GM21723 (cell line): Measurements from ENCODE around the gene RAMP1.
"Not testable (repeated sequence)": the region's sequence is repeated elsewhere in the genome, so short reads cannot be mapped to it uniquely, and the experiment has no call there.

Source experiments
- ATAC-seq: cut with Tn5 transposase; IDR thresholded peaks from one replicate; pipeline ENCODE4 v1.9.1; 2021; ENCODE audit warnings: mild to moderate bottlenecking, moderate library complexity; ENCODE audit not compliant: unreplicated experiment

Gene RAMP1

DNA sequence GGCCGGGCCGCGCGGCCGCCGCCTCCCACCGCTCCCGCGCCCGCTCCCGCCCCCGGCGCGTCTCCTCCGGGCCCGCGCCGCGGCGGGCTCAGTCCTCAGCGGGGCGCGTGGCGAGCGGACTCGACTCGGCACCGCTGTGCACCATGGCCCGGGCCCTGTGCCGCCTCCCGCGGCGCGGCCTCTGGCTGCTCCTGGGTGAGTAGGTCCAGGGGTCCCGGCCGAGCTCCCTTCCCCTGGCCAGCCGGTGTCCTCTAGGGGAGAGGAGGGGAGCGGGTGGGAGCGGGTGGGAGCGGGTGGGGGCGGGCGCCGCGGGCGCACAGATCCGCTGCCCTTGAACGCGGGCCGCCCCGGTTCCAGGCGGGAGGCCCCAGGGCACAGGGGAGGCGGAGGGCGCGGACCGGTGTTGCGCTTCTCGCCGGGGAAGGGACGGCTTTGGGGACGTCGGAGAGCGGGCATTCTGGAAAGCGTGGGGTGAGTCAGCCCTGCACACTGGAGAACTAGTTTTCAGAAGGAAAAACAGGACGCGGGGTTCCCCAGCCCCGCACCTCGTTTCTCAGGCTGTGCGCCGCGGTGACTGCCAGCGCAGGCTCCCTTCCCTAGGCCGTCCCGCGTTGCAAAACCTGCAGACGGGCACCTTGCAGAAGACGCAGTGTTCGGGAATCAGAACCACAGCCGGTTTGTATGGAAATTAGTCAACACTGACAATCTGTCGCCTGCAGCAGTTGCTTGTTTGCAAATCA, at the start of gene RAMP1:
TSS of gene RAMP1 (plus strand) at position 91 of the 740 bp plus-strand sequence. CDS start at position 144, 53 bp downstream.
- ATAC-seq: no peak

DNA sequence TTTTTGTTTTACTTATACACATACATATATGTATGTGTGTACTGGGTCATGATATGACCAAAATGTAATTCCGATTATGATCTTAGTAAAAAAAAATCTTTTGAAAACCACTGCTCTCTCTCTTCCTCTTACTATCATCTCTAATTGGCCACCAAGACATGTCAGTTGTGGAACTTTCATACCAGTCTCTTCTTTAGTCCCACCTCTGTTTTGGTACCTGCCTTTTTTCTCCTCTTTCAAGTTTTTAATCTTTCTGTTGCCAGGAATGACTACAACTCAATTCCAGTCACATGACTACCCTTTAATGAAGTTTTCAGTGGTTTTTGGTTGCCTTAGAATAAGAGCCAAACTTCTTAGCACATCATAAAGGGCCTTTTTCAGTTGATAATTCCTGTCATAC, 43.8 kb upstream of the RAMP1 start:
- no peak for ATAC-seq

DNA sequence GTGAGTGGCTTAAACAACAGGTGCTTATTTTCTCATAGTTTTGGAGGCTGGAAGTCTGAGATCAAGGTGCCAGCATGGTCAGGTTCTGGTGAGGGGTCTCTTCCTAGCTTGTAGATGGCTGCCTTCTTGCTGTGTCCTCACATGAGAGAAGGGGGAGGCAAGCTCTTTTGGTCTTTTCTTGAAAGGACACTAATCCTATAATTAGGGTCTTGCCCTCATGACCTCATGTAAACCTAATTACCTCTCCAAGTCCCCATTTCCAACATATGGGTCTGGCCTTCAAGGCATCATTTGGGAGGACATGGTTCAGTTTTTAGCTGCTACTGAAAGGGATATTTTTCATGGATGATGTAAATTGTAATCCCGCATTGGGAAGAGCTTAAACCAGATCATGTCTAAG, 42.9 kb upstream of the RAMP1 start:
- no peak for ATAC-seq

DNA sequence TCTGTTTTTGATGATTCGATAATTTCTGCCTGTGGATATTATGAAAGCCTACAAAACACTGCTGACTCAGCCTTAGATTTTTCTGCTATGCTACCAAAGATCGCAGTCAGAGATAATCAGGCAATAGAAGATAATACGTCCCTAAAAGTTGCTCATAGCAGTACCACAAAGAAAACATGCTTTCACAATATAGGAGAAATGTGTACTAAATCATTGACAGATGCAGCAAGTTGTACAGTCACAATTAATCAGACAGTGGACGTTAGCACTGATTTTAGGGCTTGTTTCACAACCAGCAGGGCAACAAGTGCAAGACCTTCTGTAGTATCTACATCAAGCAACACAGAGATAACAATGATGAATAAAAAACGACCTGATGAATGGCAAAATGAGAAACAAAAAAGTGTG, 41.4 kb upstream of the RAMP1 start:
- no peak for ATAC-seq

DNA sequence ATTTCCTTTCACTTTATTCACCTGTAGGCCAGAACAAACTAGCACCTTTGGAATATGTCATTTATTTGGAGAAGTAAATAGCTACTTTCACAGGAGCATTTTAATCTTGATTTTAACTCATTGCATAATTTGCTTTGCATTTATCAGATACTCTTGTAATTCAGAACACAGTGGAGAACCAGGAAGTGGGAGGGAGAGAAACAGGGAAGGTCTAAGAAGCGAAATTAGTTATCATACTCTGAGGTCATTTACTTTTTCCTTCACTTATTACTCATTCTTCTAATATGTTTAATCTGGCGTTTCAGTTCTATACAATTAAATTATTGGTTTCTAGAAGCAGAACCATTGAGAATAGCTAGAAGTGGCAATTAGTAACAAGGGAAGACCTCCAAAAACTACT, 40.2 kb upstream of the RAMP1 start:
- ATAC-seq: no peak

DNA sequence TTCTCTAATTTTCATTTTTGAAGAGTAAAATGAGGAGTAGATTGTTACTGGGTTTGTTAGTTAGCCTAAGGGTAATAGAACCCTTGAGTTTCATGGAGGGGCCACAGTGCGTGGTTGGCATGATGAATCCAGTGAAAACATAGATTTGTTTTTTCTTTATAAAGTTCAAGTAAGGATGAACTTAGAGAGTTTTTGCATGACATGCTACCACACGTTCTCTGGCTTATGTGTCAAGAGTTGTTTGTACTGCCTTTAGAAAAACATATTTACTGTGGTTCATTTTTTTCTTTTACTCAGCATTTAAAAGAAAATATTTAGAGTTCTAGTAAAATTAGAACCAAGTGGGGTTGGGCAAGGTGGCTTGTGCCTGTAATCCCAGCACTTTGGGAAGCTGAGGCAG, 39.0 kb upstream of the RAMP1 start:
- no peak for ATAC-seq

DNA sequence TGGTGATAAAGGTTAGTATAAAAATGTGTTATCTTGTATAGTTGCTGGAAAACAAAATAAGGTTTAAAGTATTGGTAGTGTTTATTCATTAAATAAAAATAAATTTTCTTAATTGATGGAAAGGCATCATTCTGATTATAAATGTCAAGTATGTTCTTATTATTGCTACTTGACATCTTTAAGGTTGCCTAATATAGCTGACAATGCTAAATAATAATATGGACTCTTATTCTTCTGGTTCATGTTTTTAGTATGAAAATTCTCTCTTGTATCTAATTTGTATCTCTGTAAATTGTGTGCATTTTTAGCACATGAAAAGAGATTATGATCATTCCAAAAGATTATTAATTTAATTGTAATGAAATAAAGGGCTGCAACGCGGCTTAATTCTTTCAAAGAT, 35.9 kb upstream of the RAMP1 start:
- no peak for ATAC-seq

DNA sequence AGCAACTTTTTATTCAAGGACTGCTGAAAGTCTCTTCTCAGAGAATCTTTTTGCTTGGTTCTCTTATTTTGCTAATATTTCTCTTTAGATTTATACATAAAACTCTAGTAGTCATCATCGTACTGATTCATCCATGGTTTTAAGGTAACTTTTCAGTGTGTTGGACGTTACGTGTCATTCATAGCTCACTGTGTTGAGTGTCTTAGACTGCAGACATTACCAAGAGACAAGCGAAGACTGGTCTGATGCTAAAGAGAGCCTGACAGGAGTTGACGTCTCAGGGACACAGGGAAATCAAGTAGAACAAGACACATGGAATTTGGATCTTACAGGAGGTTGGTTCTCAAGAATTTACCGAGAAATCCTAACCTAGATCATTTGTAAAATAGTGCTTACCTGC, 35.3 kb upstream of the RAMP1 start:
- no peak for ATAC-seq

DNA sequence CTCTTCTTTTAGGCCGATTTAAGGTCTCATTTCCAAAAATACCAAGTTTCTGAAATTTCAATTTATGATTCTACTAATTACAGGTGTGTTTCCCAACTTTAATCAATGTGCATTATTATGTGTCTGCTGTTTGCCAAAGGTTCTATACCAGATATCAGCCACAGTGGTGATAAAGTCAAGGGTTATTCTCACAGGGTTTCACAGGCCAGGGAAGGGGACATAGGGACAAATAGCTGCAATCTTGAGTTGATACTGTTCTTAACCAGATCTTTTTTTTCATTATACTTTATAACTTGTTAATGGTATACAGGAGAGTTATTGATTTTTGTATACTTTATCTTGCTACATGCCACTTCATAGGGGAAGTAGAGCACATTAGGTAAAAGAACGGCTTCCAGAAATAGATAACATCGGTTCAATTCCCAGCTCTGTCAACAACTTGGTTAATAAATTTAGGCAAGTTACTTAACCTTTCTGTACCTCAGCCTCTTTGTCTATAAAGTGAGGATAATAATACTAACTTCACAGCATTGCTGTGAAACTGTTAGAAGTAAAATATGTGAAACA, 31.9 kb upstream of the RAMP1 start:
- ATAC-seq: no peak

DNA sequence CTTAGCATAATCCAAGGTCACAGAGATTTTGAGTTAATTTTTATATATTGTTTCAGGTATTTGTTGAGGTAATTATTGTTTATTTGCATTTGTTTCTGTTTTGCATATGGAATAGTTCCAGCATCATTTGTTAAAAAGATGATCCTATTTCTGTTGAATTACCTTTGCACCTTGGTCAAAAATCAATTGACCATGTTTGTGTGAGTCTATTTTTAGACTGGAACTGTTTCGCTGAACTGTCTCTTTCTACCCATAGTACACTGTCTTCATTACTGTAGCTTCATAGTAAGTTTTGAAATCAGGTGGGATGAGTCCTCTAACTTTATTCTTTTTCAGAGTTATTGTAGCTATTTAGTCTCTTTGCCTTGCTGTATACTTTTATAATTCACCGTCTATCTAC, 28.9 kb upstream of the RAMP1 start:
- no peak for ATAC-seq

DNA sequence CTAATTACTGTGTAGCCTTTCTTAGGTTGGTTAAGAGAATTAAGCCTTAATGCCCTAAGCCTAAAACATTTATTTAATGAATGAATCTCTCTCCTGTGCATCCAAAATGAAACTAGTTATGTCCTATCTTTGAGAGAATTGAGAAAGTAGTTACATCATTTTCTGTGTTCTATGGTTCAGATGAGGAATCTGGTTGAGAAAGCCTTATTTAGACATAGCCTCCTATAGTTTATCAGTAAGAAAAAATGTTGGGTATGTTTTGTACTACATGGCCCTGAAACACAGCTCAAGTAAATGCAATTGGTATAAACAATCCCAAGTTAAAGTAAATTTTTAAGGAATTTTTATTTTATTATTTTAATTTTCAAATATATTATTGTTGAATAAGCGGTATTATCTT, 25.9 kb upstream of the RAMP1 start:
- no peak for ATAC-seq

DNA sequence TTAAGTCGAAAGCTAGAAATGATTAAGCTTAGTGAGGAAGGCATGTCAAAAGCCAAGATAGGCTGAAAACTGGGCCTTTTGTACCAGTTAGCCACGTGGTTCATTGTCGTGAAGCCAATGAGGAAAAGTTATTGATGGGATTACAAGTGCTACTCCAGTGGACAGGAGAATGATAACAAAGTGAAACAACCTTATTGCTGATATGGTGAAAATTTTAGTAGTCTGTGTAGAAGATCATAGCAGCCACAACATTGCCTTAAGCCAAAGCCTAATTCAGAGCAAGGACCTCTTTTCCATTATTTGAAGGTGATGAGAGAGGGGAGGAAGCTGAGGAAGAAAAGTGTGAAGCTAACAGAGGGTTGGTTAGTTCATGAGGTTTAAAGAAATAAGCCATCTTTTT, 24.1 kb upstream of the RAMP1 start:
- no peak for ATAC-seq

DNA sequence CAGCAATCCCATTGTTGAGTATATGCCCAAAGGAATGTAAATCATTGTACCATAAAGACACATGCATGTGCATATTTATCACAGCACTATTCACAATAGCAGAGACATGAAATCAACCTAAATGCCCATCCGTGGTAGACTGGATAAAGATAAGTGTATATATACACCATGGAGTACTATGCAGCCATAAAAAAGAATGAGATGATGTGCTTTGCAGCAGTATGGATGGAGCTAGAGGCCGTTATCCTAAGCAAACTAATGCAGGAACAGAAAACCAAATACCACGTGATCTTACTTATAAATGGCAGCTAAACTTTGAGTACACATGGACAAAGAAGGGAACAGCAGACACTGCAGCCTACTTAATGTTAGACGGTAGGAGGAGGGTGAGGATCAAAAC, 18.4 kb upstream of the RAMP1 start:
- ATAC-seq: no peak

DNA sequence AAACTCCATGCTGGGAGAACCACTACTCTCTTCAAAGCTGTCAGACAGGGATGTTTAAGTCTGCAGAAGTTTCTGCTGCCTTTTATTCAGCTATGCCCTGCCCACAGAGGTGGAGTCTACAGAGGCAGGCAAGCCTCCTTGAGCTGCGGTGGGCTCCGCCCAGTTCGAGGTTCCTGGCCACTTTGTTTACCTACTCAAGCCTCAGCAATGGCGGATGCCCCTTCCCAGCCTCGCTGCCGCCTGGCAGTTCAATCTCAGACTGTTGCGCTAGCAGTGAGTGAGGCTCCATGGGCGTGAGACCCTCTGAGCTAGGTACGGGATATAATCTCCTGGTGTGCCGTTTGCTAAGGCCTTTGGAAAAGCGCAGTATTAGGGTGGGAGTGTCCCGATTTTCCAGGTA, 10.5 kb upstream of the RAMP1 start:
- not testable (repeated sequence) for ATAC-seq

DNA sequence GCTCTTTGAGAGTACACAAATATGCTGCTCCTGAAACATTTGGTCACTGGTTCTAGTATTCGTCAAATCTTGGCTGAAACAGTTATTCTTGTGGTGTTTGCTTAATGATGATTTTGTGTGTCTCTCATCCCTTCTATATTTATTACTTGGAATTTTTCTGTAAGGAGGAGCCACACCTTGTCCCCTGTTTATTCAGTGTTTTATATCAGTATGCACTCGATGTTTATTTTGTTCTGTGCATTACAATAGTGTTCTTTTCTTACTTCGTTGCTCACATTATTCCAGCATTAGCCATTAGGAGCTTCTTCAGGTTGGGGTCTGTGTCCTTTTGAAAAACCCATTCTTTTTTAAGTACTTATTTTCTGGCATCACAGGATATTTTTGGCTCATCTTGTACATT, 5.1 kb upstream of the RAMP1 start:
- no peak for ATAC-seq

DNA sequence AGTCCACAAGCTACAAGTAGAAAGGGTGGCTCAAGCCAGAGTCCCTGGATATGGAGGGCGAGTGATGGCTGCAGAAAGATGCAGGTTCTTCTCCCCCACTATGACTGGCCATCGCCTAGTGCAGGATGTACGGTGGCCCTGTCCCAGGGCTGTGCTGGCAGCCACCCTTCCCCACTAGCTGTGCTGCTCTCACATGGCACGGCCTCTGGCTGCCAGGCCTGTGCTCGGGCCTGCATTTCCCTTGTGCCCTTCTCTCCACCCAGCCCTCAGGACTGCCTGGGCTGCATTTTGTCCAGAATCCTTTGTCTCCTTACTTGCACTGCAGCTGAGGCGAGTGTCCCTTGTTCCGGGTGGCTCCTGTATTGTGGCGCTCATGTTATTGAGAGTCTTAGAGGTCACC, 1.6 kb upstream of the RAMP1 start:
- ATAC-seq: no peak

DNA sequence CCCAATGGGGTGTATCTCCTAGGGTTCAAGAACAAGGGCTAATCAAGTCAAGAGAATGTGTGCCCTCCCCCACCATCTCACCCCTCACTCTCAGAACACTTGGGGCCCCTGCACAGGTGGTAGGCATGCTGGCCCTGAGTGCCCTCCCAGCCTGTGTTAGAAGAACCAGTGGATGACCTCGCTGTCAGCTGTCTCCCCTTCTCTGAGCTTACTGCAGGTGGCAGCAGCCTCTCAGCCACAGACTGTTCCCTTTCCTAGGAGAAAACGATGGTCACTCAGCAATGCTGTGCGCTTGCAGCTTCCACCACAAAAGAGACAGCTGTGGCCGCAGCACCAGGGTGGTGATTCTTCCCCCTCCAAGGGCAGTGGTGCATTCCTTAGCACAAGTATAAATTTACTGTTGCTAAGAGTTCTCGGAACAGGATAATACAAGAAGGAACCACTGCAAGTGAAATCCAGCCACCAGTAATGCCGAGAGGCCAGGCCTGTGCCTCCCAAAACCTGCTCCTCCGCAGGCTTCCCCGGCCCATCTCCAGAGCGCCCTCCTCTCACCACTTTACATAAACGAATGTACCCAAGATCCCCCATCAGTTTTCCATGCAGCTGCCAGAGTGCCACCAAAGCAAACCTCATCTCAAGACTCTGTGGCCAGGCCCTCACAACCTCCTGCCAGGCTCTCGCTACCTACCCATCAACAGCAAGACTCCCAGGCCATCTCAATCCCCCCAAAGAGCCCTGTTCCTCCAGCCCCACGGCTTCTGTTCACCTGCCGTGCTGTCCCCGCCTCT, 935 bp upstream of the RAMP1 start:
- no peak for ATAC-seq

DNA sequence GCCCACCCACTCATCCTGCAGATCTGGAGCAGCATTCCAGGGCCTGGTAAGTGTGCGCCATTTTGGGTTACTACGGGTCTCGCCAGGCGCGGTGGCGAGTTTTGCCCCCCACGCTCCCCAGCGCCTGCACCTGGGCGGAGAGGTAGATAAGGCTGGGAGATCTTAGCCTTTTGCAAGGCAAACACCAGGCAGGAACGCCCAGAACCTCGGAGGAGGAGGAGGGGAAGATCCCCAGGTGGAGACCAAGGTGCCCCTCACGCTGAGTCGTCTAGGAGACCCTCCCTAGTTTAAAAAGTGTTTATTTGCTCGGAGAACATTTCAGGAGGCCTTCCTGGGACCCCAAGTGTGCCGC, 365 bp upstream of the RAMP1 start:
- ATAC-seq: no peak

DNA sequence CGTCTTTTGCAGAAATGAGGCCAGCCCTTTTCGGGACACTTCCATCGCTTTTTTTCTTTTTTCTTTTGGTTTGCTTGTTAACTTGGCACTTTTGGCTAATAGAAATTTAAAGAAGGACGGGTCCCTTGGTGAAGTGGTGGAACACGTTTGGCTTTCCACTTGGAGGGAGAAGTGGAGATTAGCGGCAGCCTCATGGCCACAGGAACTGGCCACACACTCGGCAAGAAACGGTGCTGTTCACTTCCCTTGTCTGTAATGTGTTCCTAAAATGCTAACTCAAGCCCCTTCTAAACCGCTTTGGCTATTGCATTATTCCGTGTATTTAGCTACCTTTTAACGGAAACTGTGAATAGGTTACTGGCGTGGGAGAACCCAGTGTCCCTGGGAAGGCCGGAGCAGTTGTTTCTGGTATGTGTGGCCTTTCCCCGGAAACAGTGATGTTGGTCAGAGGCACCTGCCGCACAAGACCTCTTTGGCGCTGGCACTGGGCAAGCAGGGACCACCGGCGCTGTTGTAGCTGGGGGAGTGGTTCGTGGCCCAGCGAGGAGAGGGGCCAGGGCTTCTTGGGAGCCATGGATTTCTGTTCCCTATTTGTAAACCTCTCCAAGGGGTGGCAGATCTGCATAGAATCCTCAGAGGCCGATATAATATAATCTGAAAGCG, 981 bp downstream of the RAMP1 start:
- no peak for ATAC-seq

DNA sequence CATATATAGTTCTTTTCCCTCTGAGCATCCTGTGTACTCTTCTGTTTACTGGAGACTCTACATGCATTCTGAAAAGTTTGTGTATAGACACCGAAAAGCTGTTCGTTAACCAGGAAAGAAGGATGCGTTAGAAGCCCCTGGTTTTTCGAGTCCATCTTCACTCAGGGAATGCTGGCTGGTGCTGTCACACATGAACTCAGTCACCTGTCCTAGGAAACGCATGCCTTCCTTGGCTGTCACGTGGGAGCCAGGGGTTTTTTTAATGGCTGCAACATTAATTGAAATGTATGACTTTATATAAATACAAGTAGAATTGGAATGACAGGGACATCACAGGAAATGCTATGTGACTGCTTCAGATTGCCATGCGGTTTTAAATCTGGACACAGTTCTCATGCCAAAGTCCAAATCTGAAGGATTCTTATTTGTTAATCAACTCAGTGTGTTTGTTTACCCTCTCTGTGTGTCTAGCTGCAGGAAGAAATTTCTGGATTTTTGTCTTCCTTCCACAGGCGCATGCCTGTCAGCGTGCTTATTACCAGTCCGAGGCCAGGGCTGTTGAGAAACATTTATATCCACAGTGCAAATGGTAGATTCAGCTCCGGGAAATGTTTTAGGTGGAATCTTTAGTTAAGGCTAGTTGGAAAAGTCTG, 2.6 kb downstream of the RAMP1 start:
- no peak for ATAC-seq

DNA sequence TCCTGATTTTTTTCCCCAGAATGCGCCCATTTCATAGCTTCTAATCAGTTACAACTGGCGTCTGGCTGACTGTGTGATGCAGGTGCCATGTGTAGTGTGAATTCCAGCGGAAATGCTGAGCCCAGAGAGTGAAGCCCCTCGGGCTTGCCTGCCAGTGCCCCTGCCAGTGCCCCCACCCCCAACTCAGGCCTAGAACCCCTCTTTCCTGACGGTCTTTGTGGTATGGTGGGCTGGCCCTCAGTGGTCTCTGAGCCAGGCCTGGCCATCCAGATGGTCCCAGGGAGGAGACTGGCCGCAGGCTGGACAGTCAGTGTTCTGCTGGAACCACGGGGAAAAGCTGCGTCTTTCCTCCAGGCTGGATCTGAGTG, 3.1 kb downstream of the RAMP1 start:
- no peak for ATAC-seq
